Adipose tissue (tissue), 3 donors: ENCODE measurements around the gene UCN2. TPM values are rescaled to one million over a fixed set of nuclear protein-coding genes. Genes with fewer than 3 reads are reported as not detected.
A peak's percentile ranks its signal among the peaks of the same experiment; 100 is the strongest.

Experiments
- H3K27ac ChIP-seq: one replicate; pipeline ENCODE4 v1.5.1; 2013; ENCODE audit warnings: low read depth, low read length
- WGBS, 3 donors: extraction: QIAGEN DNeasy Blood & Tissue Kit; methylation state at CpG; one replicate each; pipeline ENCODE4 v1.1.7; 2013; 5-methylcytosine and 5-hydroxymethylcytosine counted together
- polyA plus RNA-seq, 3 donors: library from polyadenylated mRNA; stranded (reverse); fragments of 200-250 nt; gene quantifications; one replicate each; pipeline ENCODE4 v1.2.3, GENCODE V29; 2013
- donor health status: healthy with polysubstance abuse.
- donor health status: Bipolar disorder and iron deficiency.
- donor health status: healthy.

Gene UCN2, protein sequence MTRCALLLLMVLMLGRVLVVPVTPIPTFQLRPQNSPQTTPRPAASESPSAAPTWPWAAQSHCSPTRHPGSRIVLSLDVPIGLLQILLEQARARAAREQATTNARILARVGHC
- under 1 TPM in 1 of 3 donors, not detected in 2; 0.04 TPM for polyA plus RNA-seq

DNA sequence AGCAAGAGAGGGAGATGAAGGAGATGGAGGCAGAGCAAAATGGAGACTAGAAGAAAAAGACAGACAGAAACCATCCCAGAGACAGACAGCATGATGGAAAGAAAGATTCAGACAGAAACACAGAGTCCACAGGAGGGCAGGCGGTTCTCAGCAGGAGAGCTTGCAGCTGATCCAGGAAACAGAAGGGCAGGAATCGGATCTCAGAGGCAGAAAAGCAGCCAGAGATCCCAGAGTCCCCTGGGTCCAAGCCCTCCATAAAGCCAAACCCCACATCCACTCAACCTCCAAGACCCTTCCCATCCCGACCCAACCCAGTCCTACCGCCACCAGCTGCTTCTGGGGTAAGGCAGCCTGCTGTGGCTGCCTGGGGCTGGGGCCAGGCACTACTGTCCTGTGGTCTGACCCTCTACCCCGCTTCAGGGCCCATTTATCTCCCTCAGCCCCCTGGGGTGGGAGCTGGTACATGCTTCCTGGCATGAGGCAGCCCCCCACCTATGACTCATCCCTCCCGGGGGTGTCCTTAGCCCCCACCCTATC, at the start of gene UCN2:
TSS of gene UCN2 (minus strand) at position 400 of the 537 bp plus-strand sequence. CDS start 657 bp downstream, outside the sequence.
- no peak within 1 kb of the TSS for H3K27ac ChIP-seq
- 55 to 77% (median 76%) methylated on average over 6 of the region's 6 CpGs for WGBS, 3 donors

GRCh38 chr3:48612309-48612708, 48.7 kb upstream of the UCN2 start:
- 20 to 63% (median 57%) methylated on average over 1 of the region's 1 CpG for WGBS, 3 donors
- H3K27ac ChIP-seq, result no peak overlapping the region

- H3K27ac ChIP-seq, result peak within 1 kb of the TSS; percentile 38
- 1 to 2% (median 2%) methylated on average over 82 to 86 of the region's 86 CpGs for WGBS, 3 donors
Measured at GRCh38 chr3:48609088-48610005, 45.8 kb upstream of the UCN2 start, which contains the start of gene UQCRC1. Gene UQCRC1 (minus strand): TSS chr3:48609646. CDS start chr3:48609620, 26 bp downstream.

DNA sequence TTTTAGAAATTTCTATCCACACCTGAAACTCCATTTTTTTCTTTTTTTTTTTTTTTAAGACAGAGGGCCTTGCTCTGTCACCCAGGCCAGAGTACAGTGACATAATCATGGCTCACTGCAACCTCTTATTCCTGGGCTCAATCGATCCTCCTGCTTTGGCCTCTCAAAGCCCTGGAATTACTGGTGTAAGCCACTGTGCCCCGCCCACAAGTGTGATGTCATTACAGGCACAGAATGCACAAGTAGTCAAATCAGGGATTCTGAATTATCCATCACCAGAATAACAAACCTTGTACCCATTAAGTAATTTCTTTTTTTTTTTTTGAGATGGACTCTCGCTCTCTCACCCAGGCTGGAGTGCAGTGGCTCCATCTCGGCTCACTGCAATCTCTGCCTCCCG, 43.9 kb upstream of the UCN2 start:
- H3K27ac ChIP-seq, result no peak overlapping the region
- 93 to 96% (median 93%) methylated on average over 5 of the region's 5 CpGs for WGBS, 3 donors

DNA sequence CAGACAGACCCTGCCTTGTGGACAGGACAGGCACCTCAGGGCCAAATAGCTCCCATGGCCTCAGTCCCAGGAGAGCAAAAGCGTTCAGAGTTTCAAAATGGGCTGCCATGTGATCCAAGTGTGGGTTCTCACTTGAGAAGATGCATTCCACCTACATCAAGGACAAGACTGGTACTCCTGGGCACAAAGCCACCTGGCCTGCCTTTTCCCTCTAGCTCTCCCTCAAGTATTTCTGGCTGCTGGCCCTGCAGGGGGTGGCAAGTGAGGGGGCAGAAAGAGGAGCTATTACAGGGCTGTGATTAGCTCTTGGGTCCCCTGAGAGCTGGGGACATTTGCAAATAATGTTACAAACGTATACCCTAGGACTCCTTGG, 38.0 kb upstream of the UCN2 start:
- 63 to 79% (median 72%) methylated on average over 2 of the region's 2 CpGs for WGBS, 3 donors
- no peak overlapping the region for H3K27ac ChIP-seq

DNA sequence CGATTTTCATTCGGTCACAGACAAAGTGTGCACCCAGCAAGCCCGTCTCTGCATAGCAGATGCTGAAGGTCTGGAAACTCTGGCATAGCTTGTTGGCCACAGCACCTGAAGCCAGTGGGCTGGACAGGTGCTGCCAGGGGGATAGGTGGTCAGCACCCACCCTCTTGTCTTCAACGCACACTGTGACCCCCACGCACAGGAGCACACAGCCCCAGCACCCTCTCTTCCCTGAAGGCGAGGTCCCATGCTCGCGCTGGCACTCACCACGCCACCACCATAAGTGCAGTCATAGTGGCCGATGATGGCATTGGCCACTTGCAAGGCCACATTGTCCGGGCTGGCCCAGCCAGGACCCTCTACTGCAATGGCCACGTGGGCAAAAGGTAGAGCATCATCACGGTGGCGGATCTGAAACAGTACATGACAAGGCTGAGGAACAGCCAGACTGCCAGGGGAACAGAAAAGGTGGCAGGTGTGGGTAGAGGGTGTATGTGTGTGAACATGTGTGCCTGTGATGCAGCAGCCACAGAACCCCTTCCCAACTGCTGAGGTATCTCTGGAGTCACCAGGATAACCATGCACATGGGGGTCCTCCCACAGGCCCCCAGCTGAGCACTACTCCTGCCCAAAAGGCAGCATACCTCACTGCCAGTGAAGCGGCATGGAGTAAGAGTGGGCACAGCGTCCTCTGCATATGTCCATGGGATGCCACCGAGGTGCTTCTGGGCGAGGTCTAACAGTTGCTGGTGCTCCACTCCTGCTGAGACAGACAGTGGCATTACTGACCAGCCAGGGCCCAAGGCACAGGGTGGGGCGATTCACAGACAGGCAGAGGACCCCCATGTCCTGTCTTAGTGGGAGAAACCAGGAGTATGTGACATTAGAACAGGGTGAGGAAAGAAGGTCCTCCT, 37.4 kb upstream of the UCN2 start:
- H3K27ac ChIP-seq, result no peak overlapping the region
- 93 to 96% (median 94%) methylated on average over 19 of the region's 19 CpGs for WGBS, 3 donors

DNA sequence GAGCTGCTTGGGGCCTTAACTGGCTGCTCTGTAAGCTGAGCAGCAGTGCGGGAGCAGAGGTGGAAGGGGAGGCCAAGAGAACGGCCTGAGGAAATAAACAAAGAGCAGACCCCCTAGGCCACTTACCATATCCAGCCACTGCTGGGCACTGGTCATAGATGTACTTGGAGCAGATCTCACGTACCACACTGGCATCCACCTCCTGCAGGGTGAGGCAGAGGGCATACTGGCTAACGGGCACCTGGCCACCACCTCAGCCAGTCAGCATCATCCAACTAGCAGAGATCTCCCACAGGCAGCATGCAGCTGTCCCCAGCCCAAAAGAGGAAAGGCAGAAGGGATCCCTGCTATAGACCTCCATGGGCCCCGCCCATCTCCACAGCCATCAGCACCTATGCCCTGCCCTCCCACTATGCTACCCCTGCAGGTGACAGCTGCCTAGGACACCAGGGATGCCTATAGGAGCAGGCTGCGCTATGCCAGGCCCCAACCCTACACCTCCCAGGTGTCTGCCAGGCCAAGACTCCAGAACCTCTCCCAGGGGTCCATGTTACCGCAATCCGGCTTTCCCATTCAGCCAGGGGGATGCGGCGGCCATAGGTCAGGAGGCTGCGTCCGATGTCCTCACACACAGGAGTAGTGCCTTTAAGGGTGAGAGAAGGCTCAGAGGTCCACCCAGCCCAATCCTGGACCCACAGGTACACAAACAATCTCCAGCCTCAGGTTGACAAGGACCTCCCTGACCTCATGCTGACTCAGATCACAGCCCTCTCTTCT, 36.1 kb upstream of the UCN2 start:
- WGBS, 3 donors, result 95 to 98% (median 96%) methylated on average over 12 of the region's 12 CpGs

DNA sequence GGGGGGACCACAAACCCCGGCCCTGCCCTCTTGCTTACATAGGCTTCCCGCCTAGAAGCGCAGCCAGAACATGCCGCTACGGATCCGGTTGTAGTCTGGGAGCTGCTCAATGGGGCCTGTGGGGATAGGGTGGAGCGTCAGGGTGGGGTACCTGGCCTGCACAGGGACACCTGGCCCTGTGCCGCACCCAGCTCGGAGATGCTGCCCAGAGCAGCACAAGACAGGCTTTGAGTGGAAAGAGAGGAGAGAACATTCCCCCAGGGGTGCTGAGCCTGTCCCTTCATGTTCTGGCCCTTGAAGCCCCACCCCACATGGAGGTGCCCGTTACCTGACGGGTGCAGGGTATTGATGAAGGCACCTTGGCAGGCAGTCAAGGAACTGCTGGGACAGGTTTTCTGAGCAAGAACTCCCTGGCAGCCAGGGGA, 35.5 kb upstream of the UCN2 start:
- H3K27ac ChIP-seq, result no peak overlapping the region
- WGBS, 3 donors, result 73 to 79% (median 79%) methylated on average over 11 of the region's 11 CpGs

More for the DNA sequence above, 36.1 kb upstream of the UCN2 start:
- no peak overlapping the region for H3K27ac ChIP-seq

DNA sequence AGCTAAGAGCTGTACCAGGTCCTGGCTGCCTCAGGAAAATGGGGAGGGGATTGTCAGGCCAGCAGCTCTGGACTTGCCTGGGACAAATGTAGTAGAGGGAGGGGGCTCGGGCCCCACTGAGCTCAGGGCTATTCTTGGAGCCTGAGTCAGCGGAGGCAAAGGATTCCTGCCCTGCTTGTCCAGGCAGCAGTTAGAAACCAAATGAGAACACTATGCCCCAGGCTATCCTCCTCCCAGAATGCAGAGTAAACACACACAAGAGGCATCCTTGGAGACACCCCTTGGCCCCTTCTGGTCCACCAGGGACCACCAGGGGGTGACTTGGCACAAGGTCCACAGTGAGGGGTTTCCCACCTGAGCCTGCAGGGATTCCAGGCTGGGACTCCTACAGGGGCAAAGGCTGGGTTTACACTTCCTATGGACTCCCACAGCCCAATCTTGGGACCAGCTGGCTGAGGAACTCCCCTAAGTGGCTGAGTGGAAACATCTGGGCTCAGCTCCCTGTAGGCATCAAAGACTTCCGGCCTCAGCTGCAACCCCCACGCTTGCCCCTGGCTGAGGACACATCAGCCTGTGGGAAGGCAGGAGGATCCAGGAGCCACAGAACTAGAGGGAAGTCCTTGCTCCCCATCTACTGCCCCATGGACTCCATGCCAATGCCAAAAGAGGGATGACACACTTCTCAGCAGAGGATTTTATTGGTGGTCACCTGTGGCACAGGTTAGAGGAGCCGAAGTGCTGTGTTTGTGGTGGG, 34.9 kb upstream of the UCN2 start:
- no peak overlapping the region for H3K27ac ChIP-seq
- 46 to 83% (median 71%) methylated on average over 5 of the region's 5 CpGs for WGBS, 3 donors

- WGBS, 3 donors, result 71 to 84% (median 79%) methylated on average over 6 of the region's 6 CpGs
- no peak overlapping the region for H3K27ac ChIP-seq
Measured at GRCh38 chr3:48597408-48597800, 33.8 kb upstream of the UCN2 start.

GRCh38 chr3:48596676-48597407, 33.3 kb upstream of the UCN2 start:
- H3K27ac ChIP-seq, result no peak overlapping the region
- 68 to 78% (median 74%) methylated on average over 8 of the region's 8 CpGs for WGBS, 3 donors

GRCh38 chr3:48596157-48596556, 32.6 kb upstream of the UCN2 start:
- WGBS, 3 donors, result 56 to 82% (median 79%) methylated on average over 5 of the region's 5 CpGs
- no peak overlapping the region for H3K27ac ChIP-seq

DNA sequence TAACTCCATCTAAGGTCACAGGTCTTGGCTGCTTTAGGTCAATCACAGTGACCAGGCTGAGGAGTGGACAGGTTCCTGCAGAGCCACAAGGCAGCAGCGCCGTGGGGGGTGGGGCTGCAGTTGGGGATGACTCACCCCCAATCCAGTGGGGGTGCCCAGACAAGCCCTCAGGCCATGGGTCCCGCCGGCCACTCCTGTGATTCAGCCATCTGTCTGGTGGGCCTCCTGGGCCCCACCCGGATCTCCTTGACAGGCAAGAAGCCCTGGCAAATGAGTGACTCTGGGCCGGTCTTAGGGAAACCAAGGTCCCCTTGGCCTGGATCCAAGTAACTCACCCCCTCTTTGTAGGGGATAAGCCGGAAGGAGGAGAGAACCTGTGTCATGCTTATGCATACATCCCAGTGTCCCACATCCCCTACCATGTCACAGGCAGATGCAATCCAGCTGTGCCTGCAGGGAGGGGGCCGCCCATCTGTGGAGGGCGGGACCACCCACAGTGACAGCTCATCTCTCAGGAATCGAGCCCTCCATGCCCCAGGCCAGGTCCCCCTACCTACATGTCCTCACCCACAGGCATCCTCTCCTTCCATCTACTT, 32.0 kb upstream of the UCN2 start:
- WGBS, 3 donors, result 35 to 39% (median 36%) methylated on average over 10 of the region's 10 CpGs
- H3K27ac ChIP-seq, result no peak overlapping the region

- 4 to 9% (median 7%) methylated on average over 28 to 35 of the region's 35 CpGs for WGBS, 3 donors
- H3K27ac ChIP-seq, result no peak within 1 kb of the TSS
Measured at GRCh38 chr3:48595075-48595525, 31.5 kb upstream of the UCN2 start, which contains the start of gene COL7A1. Gene COL7A1 (minus strand): TSS chr3:48595329. CDS start chr3:48595159, 170 bp downstream.

DNA sequence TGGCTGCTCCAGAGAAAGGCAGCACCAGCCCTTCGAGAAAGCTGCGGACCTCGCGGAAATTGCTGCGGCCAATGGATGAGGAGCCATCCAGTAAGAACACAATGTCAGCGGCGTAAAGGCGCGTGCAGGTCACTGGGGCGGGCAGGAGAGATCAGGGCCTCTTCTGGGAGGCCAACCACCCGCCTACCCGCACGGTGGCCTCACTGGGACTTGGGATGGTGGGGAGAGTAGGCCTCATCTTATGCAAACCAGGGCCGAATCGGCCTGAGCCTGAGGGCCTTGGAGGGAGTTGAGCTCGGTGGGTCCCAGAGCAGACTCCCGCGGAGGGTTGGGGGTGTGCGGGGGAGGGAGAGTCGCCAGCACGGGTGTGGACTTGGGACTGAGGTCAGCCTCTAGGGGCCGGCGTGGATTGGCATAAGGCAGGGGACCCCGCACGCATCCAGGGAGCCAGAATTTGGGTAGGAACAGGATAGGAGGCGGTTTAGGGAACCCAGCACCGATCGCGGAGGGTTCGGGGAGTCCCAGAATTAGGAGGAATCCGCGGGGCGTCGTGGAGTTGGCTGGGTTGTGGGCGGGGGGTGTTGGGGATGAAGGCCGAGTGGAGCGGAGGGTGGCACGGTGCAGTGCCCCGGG, 31.0 kb upstream of the UCN2 start:
- H3K27ac ChIP-seq, result no peak overlapping the region
- WGBS, 3 donors, result 31 to 38% (median 33%) methylated on average over 32 to 39 of the region's 39 CpGs
